Amniotic epithelial cell (primary cell): Measurements from ENCODE around the gene ME1.

Experiments
- DNase-seq: peaks from one replicate; pipeline ENCODE4 v3.0.0-alpha.2; 2010; ENCODE audit warnings: low read depth

ME1 gene

GRCh38 chr6:83190626-83191025, 240.2 kb downstream of the ME1 start:
- DNase-seq, result peak; percentile 50

- DNase-seq, result no peak
Measured at GRCh38 chr6:83188501-83188900, 242.3 kb downstream of the ME1 start.

GRCh38 chr6:83185096-83185495, 245.8 kb downstream of the ME1 start:
- no peak for DNase-seq

GRCh38 chr6:83183082-83183828, 247.6 kb downstream of the ME1 start:
- peak; percentile 99 for DNase-seq

- no peak for DNase-seq
Measured at GRCh38 chr6:83182114-83182513, 248.7 kb downstream of the ME1 start.

DNA sequence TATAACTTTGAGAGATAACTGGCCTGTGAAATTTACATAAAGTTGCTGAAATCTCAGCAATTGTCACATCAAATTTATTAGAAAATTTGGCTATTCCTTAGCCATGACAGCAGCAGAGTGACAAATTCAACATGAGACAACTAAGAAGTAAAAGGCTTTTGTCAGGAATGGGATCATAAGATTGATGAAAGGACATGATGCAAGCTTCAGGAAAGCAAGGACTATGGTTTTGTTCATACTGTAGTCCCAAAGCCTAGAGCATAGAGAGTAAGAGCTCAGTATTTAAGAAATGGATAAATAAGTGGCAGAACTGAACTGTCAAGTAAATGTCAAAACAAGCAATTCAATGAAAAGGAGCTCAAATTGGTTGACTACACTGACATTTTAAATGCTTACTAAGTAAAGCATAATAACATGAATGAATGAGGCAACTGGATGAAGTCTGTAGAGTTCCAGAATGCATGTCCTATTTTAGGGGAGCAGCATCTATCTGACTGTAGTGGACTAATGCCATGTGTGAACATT, 250.4 kb downstream of the ME1 start:
- no peak for DNase-seq

GRCh38 chr6:83176246-83176645, 254.6 kb downstream of the ME1 start:
- DNase-seq, result no peak

DNA sequence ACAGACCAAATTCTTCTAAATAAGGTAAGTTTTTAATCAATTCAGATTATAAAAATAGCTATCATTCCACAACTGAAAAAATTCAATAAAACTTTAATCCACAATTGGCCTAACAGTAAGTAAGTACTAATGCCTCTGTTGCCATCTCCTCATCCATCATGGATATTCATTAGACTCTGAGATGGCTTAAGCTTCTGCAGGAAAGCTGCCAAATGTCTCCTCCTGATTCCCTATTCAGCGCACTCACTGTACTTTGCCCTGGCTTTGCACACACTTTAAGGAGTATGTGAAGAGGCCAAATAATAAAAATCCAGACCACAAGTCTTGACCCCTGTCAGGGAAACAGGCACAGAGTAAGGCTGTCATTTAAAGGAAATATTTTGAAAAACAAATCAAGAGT, 261.3 kb downstream of the ME1 start:
- DNase-seq, result peak; percentile 81

- DNase-seq, result no peak
Measured at GRCh38 chr6:83169106-83169505, 261.7 kb downstream of the ME1 start.

- DNase-seq, result no peak
Measured at GRCh38 chr6:83168556-83168955, 262.3 kb downstream of the ME1 start.

DNA sequence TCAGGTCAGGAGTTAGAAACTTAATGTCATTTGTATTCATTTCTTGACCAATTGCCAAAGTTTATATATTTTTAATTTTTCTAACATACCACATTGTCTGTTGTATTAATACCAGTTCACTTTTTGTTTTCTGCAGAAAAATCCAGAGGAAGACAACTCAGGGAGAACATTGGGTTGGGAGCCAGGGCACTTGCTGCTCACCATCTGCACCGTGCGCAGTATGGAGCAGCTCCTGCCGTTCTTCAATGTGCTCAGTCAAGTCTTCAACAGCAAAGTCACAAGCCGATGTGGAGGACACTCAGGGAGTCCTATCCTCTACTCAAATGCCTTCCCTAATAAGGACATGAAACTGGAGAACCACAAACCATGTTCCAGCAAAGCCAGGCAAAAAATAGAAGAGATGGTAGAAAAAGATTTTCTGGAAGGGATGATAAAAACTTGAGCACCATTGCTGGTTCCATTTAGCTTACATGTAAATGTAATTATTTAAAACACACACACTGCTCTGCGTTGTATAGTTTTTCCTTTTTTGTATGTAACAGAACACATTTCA, 263.0 kb downstream of the ME1 start:
- no peak for DNase-seq
